ENCODE measurements around the gene NUP205. TPM values are rescaled to one million over a fixed set of nuclear protein-coding genes. Genes with fewer than 3 reads are reported as not detected.

The NUP205 gene
- total RNA-seq, 1 experiment from 2014 or later: 86.7 TPM

GRCh38 chr7:135537453-135537852 is 20.3 kb upstream of the NUP205 start:
- no peak overlapping the region for H2AFZ ChIP-seq (ENCODE audit: low read length)
- no peaks in the 10 kb centered on the region for H3K9me3 ChIP-seq (ENCODE audit: low read length)
- no peaks in the 10 kb centered on the region for H3K36me3 ChIP-seq (ENCODE audit: low read depth, low read length)
- no peaks in the 10 kb centered on the region for H3F3A ChIP-seq (ENCODE audit: low read length, unreplicated experiment)
- no peaks in the 10 kb centered on the region for H3K4me1 ChIP-seq (ENCODE audit: insufficient read depth, low read length)
- DNase-seq (no peak), ATAC-seq (no peak)
- TF ChIP-seq, protein P1, sequence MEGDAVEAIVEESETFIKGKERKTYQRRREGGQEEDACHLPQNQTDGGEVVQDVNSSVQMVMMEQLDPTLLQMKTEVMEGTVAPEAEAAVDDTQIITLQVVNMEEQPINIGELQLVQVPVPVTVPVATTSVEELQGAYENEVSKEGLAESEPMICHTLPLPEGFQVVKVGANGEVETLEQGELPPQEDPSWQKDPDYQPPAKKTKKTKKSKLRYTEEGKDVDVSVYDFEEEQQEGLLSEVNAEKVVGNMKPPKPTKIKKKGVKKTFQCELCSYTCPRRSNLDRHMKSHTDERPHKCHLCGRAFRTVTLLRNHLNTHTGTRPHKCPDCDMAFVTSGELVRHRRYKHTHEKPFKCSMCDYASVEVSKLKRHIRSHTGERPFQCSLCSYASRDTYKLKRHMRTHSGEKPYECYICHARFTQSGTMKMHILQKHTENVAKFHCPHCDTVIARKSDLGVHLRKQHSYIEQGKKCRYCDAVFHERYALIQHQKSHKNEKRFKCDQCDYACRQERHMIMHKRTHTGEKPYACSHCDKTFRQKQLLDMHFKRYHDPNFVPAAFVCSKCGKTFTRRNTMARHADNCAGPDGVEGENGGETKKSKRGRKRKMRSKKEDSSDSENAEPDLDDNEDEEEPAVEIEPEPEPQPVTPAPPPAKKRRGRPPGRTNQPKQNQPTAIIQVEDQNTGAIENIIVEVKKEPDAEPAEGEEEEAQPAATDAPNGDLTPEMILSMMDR (conservative IDR thresholded peaks at IDR 0.05; ENCODE audit: low read depth, low read length): no peak
- no peak for TF ChIP-seq EZH2phosphoT487 (IDR thresholded peaks at IDR 0.05; ENCODE audit: borderline replicate concordance, low read length)
- no peak overlapping the region for H3K9ac ChIP-seq (ENCODE audit: low read length)
- H3K27me3 ChIP-seq (ENCODE audit: low read length): 0 out of 2 replicates have a peak, but pooled peaks cover 3% of the 10 kb centered on the region
- no TSS peak for BruUV-seq (replicated peaks)
- intact Hi-C loops (cut with micrococcal nuclease): no loop called here
- H3K9me2 ChIP-seq (replicated peaks; ENCODE audit: low read length): no peaks in the 10 kb centered on the region
- H3K4me3 ChIP-seq (ENCODE audit: low read length): no peak overlapping the region
- no peaks in the 10 kb centered on the region for H4K20me1 ChIP-seq (ENCODE audit: low read length)
- H3K79me2 ChIP-seq (ENCODE audit: low read length): no peaks in the 10 kb centered on the region
- H3K4me2 ChIP-seq (ENCODE audit: low read length): no peak overlapping the region
- POLR2A ChIA-PET (ENCODE audit: unreplicated experiment): no interaction called here
- CTCF ChIA-PET: no interaction called here
- H3K27ac ChIP-seq (ENCODE audit: low read length): no peak overlapping the region

- Histone ChIP-seq H3K4me2 (ENCODE audit: low read length) (no peak overlapping the region), H3K79me2 (ENCODE audit: low read length) (no peaks in the 10 kb centered on the region), H3K9me3 (ENCODE audit: low read length) (no peaks in the 10 kb centered on the region), H3K9ac (ENCODE audit: low read length) (no peak overlapping the region), H3K4me1 (ENCODE audit: insufficient read depth, low read length) (no peaks in the 10 kb centered on the region), H2AFZ (ENCODE audit: low read length) (no peak overlapping the region), H3K36me3 (ENCODE audit: low read depth, low read length) (no peaks in the 10 kb centered on the region), H3K4me3 (ENCODE audit: low read length) (no peak overlapping the region), H3K9me2 (replicated peaks; ENCODE audit: low read length) (no peaks in the 10 kb centered on the region), H3K27ac (ENCODE audit: low read length) (no peak overlapping the region), H4K20me1 (ENCODE audit: low read length) (no peaks in the 10 kb centered on the region), H3K27me3 (ENCODE audit: low read length) (0 out of 2 replicates have a peak, but pooled peaks cover 3% of the 10 kb centered on the region), H3F3A (ENCODE audit: low read length, unreplicated experiment) (no peaks in the 10 kb centered on the region)
- DNase-seq (no peak), ATAC-seq (no peak)
- TF ChIP-seq EZH2 (IDR thresholded peaks at IDR 0.05; ENCODE audit: low read length, unreplicated experiment) (no peak), EZH2phosphoT487 (IDR thresholded peaks at IDR 0.05; ENCODE audit: borderline replicate concordance, low read length) (no peak)
- TF ChIP-seq, protein P1 (conservative IDR thresholded peaks at IDR 0.05; ENCODE audit: low read depth, low read length): no peak
- intact Hi-C loops (cut with micrococcal nuclease): no loop called here
- no TSS peak for BruUV-seq (replicated peaks)
- CTCF ChIA-PET: no interaction called here
- POLR2A ChIA-PET (ENCODE audit: unreplicated experiment): no interaction called here
Measured at GRCh38 chr7:135537905-135538304, 19.8 kb upstream of the NUP205 start.

- ChIA-PET POLR2A (ENCODE audit: unreplicated experiment) (no interaction called here), CTCF (no interaction called here)
- Histone ChIP-seq H4K20me1 (ENCODE audit: low read length) (no peaks in the 10 kb centered on the region), H2AFZ (ENCODE audit: low read length) (no peak overlapping the region), H3K4me1 (ENCODE audit: insufficient read depth, low read length) (no peaks in the 10 kb centered on the region), H3K9me2 (replicated peaks; ENCODE audit: low read length) (no peaks in the 10 kb centered on the region), H3K4me3 (ENCODE audit: low read length) (no peak overlapping the region), H3K9ac (ENCODE audit: low read length) (no peak overlapping the region), H3K9me3 (ENCODE audit: low read length) (no peaks in the 10 kb centered on the region), H3F3A (ENCODE audit: low read length, unreplicated experiment) (no peaks in the 10 kb centered on the region), H3K27ac (ENCODE audit: low read length) (no peak overlapping the region), H3K27me3 (ENCODE audit: low read length) (0 out of 2 replicates have a peak, but pooled peaks cover 3% of the 10 kb centered on the region), H3K36me3 (ENCODE audit: low read depth, low read length) (no peaks in the 10 kb centered on the region), H3K79me2 (ENCODE audit: low read length) (no peaks in the 10 kb centered on the region), H3K4me2 (ENCODE audit: low read length) (no peak overlapping the region)
- TF ChIP-seq EZH2phosphoT487 (IDR thresholded peaks at IDR 0.05; ENCODE audit: borderline replicate concordance, low read length) (no peak), EZH2 (IDR thresholded peaks at IDR 0.05; ENCODE audit: low read length, unreplicated experiment) (no peak)
- TF ChIP-seq, protein P1 (conservative IDR thresholded peaks at IDR 0.05; ENCODE audit: low read depth, low read length): no peak
- no peak for DNase-seq
- ATAC-seq: no peak
- no TSS peak for BruUV-seq (replicated peaks)
- intact Hi-C loops (cut with micrococcal nuclease): no loop called here
Measured at GRCh38 chr7:135538376-135538775, 19.3 kb upstream of the NUP205 start.
